ENCODE measurements around the gene TOMM20L.

Gene TOMM20L

GRCh38 chr14:58427281-58428117 lies 31.8 kb downstream of the TOMM20L start, which contains the start of the genes KIAA0586 and TIMM9:
Gene KIAA0586, plus strand, starts transcription at chr14:58427719. Its CDS starts 546 bp downstream, at chr14:58428265.
Gene TIMM9, minus strand, starts transcription at chr14:58427531. Its CDS starts 15,586 bp downstream, at chr14:58411945.
- DNase-seq, result peak; percentile 98

- DNase-seq, result peak; percentile 43 to 45
Measured at GRCh38 chr14:58428118-58428683, 32.5 kb downstream of the TOMM20L start.

- DNase-seq, result no peak
Measured at GRCh38 chr14:58430156-58430555, 34.4 kb downstream of the TOMM20L start.

GRCh38 chr14:58439476-58439875 lies 43.7 kb downstream of the TOMM20L start:
- no peak for DNase-seq

- no peak for DNase-seq
Measured at GRCh38 chr14:58444627-58445026, 48.9 kb downstream of the TOMM20L start.

- no peak for DNase-seq
Measured at GRCh38 chr14:58455593-58456265, 60.0 kb downstream of the TOMM20L start.

All from NCI-H446 (cell line).